K562 (cell line): ENCODE measurements around the gene FTSJ1. TPM values are rescaled to one million over a fixed set of nuclear protein-coding genes. Genes with fewer than 3 reads are reported as not detected.

ENCODE experiments used
- CTCF ChIP-seq, 3 experiments: IDR thresholded peaks in 2 of 3; conservative IDR thresholded peaks in 1 of 3; 2 replicates each; pipeline ENCODE4 v1.5.1; 2011 to 2012; ENCODE audit warnings: low read length in 3 of 3, mild to moderate bottlenecking in 3 of 3, control low read depth in 2 of 3, improper control_type of control experiment in 1 of 3, inconsistent platforms in 1 of 3, low read depth in 1 of 3, mixed read lengths in 1 of 3, moderate library complexity in 1 of 3; ENCODE audit not compliant: insufficient read depth in 2 of 3
- KLF6 ChIP-seq: fragments of 250-450 bp; sonication (Bioruptor Pico); IDR thresholded peaks from 2 replicates; pipeline ENCODE4 v1.4.0; 2020; ENCODE audit warnings: mild to moderate bottlenecking, moderate library complexity, borderline replicate concordance
- RAD21 ChIP-seq, 2 experiments: fragments of 250-450 bp in 1 of 2; fragments of 450-650 bp in 1 of 2; sonication (Bioruptor Pico) in 1 of 2; formaldehyde crosslinking in 1 of 2; IDR thresholded peaks in 1 of 2; conservative IDR thresholded peaks in 1 of 2; 2 replicates each; pipeline versions ENCODE4 v1.4.0 to v1.8.0; 2020 to 2022; ENCODE audit warnings: mild to moderate bottlenecking in 2 of 2, moderate library complexity in 1 of 2
- REST ChIP-seq, 2 experiments: fragments of 450-650 bp; formaldehyde crosslinking in 1 of 2; IDR thresholded peaks; 2 replicates each; pipeline versions ENCODE4 v1.4.0 to v1.6.1; 2014 to 2020; ENCODE audit warnings: mild to moderate bottlenecking in 2 of 2, borderline replicate concordance in 1 of 2, low read depth in 1 of 2
- RFX5 ChIP-seq: IDR thresholded peaks from 2 replicates; pipeline ENCODE4 v1.6.1; 2011; ENCODE audit warnings: low read depth, mild to moderate bottlenecking, improper control_type of control experiment, low read length
- ZNF384 ChIP-seq: IDR thresholded peaks from 2 replicates; pipeline ENCODE4 v1.6.1; 2012; ENCODE audit warnings: low read depth, low read length, improper control_type of control experiment
- ZNF707 ChIP-seq: fragments of 250-450 bp; sonication (Bioruptor Pico); conservative IDR thresholded peaks from 2 replicates; pipeline ENCODE4 v1.8.0; 2022; ENCODE audit warnings: inconsistent platforms, mild to moderate bottlenecking, moderate library complexity
- polyA plus RNA-seq, 8 experiments: library from polyadenylated mRNA; depleted of rRNA in 4 of 8; stranded (reverse) in 5 of 8; unstranded in 3 of 8; fragments of >200 nt; fragmentation: Nextera tagmentation in 2 of 8; fragmentation: Illumina TruSeq in 1 of 8; extraction: Ambion mirVana in 2 of 8; extraction: Trizol in 1 of 8; gene quantifications; 2 replicates each; pipeline versions ENCODE4 v1.2.1 to v1.2.3, GENCODE V29; 2011 to 2014; ENCODE audit warnings: inconsistent platforms in 1 of 8, missing spikeins in 1 of 8
- total RNA-seq, 7 experiments: library from RNA; depleted of rRNA in 6 of 7; stranded (reverse); fragments of >200 nt in 6 of 7; fragmentation: Illumina TruSeq in 2 of 7; extraction: Trizol in 2 of 7; gene quantifications; 2 replicates each; pipeline versions ENCODE4 v1.2.1 to v1.2.3, GENCODE V29; 2011 to 2021; ENCODE audit warnings: low replicate concordance in 1 of 7

The FTSJ1 gene
- total and polyA plus RNA-seq, 9 of the 15 experiments (the other 6 are each of a cell fraction or from before 2014, with no cell fraction given), result 12.2 to 95.6 (median 71.6) TPM

GRCh38 chrX:48474127-48474526 is 1.9 kb upstream of the FTSJ1 start (continued):
- peak; percentile 38; the same call in 1 of the 2 replicates for TF ChIP-seq REST (IDR thresholded peaks at IDR 0.05; ENCODE audit: borderline replicate concordance)
- no peak for TF ChIP-seq REST (CRISPR knock-in tag; IDR thresholded peaks at IDR 0.05; ENCODE audit: low read depth)
- no peak for TF ChIP-seq KLF6 (CRISPR knock-in tag)
- TF ChIP-seq ZNF707 (CRISPR knock-in tag), result no peak
- peak in 1 of 2 experiments; percentile 47; a peak in 3 of 4 replicates for TF ChIP-seq RAD21 (CRISPR knock-in tag; conservative IDR thresholded peaks at IDR 0.05 in 1 of 2, IDR thresholded peaks at IDR 0.05 in 1 of 2)
- TF ChIP-seq CTCF (IDR thresholded peaks at IDR 0.05 in 2 of 3, conservative IDR thresholded peaks at IDR 0.05 in 1 of 3; ENCODE audit: insufficient read depth in 2 of 3, low read depth in 1 of 3, low read length in 3 of 3), result peak; percentile 53 to 59 (median 56)
- no peak for TF ChIP-seq RFX5
- TF ChIP-seq ZNF384, result peak; percentile 61
